NOMO-1 treated with dmso at 0.1 percent for 144 hours (cell line): Measurements from ENCODE around the gene MAPK14.
"Not testable (repeated sequence)": the region's sequence is repeated elsewhere in the genome, so short reads cannot be mapped to it uniquely, and the experiment has no call there.

ENCODE experiments used
- DNase-seq: peaks from one replicate; lab custom pipeline; 2025; ENCODE audit not compliant: unreplicated experiment; lab: John Stamatoyannopoulos, UW

The MAPK14 gene

DNA sequence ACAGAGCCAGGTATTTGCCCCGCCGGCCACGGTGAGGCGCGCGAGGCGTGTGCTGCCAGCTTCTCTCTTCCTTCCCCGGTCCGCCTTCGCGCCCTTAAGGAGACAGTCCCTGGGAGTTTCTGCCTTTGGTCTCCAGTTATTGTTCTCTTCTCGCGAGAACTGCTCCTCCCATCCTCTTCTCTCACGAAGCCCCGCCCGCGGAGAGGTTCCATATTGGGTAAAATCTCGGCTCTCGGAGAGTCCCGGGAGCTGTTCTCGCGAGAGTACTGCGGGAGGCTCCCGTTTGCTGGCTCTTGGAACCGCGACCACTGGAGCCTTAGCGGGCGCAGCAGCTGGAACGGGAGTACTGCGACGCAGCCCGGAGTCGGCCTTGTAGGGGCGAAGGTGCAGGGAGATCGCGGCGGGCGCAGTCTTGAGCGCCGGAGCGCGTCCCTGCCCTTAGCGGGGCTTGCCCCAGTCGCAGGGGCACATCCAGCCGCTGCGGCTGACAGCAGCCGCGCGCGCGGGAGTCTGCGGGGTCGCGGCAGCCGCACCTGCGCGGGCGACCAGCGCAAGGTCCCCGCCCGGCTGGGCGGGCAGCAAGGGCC is at the start of gene MAPK14:
TSS of gene MAPK14 (plus strand) at position 308 of the 587 bp plus-strand sequence. CDS start 350 bp downstream, outside the sequence.
- DNase-seq = peak; percentile 98

DNA sequence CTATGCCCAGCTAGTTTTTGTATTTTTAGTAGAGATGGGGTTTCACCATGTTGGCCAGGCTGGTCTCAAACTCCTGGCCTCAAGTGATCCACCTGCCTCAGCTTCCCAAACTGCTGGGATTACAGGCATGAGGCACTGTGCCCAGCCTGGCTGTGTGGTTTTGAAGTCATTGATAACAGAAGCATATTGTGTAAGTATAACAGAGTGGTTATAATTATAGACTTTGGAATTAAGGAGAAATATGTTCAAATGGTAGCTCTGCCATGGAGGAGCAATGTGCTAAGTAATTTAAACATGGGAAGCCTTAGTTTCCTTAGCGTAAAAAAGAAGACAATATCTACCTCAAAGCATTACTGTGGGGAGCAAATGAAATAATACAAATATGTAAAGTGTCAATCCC is 47.5 kb upstream of the MAPK14 start:
- DNase-seq = not testable (repeated sequence)

DNA sequence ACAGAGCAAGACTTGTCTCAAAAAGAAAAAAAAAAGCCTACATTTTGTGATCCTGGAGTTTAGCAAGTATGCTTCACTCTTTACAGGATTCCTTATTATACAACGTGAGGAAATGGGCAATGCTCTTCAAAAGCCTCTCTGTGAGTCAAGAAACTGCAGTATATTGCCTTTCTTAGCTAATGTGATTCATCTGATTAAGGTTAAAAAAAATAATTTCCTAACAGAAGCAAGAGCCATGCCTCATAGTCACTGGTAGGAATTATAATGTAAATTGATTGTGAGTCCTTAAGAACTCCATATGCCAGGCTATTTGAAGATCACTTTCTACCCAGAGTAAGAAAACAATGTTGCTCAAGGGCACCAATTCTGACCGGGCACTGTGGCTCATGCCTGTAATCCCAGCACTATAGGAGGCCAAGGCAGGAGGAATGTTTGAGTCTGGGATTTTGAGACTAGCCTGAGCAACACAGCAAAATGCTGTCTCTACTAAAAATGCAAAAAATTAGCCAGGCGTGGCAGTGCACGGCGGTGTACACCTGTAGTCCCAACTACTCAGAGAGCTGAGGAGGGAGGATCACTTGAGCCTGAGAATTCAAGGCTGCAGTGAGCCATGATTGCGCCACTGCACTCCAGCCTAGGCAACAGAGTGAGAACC is 46.5 kb upstream of the MAPK14 start:
- no peak for DNase-seq

DNA sequence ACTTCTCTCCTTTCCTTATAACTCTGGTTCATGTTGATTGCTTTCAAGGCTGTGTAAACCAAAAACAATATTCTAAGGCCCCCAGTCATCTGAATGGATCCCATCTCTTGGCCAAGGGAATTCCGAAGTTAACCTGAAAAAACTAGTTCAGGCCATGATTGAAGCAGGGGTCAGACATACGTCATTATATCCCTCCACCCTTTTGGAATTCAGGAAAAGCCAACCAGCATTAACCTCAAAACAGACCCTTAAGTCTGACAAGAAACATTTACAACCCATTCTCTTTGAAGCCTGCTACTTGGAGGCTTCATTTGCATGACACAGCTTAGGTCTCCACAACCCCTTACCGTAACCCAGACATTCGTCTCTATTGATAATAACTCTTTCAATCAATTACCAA is 42.9 kb upstream of the MAPK14 start:
- DNase-seq = no peak

DNA sequence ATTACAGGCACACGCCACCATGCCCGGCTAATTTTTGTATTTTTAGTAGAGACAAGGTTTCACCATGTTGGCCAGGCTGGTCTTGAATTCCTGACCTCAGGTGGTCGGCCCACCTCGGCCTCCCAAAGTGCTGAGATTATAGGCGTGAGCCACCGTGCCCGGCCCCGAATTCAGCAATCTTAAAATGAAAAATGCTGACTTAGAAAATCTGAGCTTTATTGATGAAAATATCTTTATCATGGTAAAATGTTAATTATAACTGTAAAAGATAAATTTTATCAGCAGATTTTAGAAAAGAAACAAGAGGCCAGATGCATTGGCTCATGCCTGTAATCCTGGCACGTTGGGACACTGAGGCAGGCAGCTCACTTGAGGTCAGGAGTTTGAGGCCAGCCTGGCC is 39.6 kb upstream of the MAPK14 start:
- DNase-seq = not testable (repeated sequence)

- no peak for DNase-seq
Observed at GRCh38 chr6:35993150-35993549, 34.5 kb upstream of the MAPK14 start.

DNA sequence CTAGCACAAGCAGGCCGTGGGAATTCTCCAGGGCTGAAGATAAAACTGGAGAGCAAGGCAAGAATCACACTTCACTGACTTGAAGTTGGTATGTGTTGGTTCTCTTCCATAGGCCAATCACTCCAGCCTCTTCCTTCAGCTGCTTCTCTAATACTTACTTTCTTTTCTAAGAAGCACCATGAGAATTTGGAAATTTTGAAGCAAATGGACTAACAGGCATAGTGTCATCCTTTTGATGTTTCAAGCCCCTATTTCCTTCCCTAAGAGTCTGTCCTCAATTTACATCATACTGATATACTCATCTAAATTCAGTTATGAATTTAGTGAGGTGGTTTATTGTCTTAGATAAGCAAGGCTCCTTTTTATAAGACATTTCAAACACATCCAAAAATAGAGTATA is 27.2 kb upstream of the MAPK14 start:
- DNase-seq = no peak

DNA sequence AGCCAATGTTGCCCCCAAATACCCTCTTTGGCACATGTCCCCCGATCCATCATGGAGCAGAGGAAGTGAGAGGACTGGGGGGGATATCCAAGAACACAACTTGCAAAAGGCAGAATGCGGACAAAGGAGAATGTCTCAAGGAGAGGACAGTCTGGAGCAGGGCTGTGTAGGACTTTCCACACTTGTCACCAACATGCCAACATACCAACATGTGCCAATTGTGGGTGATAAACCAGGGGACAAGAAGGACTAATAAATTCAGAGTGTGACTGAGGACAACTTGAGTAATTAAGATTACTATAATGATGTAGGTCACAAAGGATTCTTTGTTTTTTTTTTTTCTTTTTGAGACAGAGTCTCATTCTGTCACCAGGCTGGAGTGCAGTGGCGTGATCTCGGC is 11.9 kb upstream of the MAPK14 start:
- DNase-seq = no peak

DNA sequence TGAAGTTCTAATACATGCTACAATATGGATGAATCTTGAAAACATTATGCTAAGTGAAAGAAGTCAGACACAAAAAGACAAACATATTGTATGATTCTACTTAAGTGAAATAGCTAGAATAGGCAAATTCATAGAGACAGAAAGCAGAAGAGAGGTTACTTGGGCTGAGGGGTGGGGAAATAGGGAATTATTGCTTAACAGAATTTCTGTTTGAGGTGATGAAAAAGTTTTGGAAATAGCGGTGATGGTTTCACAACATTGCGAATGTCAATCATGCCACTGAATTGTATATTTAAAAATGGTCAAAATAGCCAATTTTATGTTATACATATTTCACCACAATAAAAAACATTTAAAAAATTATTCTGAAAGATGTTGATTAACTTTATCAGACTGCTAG is 9.3 kb upstream of the MAPK14 start:
- DNase-seq = peak; percentile 49

DNA sequence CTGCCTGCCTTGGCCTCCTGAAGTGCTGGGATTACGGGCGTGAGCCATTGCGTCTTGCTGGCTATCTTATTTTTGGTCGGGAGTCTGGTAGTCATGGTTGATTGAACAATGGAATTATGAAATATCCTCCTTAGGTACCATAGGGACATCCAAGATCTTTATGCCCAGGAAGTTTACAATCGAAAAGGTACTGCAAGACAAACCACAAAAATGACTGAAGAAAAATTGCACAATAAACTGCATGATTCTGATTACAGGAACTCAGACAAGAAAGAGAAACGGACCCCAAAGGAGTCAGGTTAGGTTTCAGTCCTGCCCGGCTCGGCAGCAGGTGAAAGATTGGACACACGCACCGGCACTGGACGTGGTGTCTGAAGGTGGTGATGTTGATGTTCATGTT is 8.4 kb upstream of the MAPK14 start:
- peak; percentile 62 for DNase-seq

GRCh38 chr6:36020154-36020553 is 7.5 kb upstream of the MAPK14 start:
- no peak for DNase-seq

DNA sequence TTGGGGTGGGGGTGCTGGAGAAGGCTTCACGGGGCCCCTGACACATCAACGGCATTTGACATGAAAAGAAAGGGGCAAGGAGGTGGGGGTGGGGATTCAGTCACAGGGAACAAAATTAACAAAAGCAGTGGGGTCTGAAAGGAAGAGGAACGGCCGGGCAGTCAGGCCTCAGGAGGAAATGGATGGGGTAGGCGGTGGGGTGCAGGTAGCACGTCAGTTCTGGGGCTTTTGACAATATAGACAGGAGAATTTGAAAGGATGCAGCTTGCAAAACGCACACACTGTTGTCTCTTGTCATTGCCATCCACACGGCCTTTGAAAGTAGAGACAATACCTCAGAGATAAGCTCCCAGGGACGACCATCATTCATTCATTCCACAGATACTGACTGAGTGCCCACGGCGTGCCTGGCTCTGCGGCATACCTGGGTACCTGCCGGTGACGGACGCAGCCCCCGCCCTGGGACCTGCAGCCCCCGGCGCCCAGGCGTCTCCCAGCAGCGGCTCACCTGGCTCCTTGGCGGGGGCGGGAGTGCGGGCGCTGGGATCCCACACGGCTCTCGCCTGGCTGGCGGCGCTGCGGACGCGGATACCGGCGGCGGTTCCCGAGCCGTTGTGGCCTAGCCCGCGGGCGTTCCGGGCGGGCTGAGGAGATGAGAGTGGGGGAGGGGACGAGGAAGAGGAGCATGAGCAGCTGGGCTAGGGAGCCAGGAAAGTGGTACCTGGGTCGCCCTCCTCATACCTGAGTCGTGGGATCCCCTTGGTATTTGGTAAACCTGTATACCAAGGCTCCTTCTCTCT is 3.4 kb upstream of the MAPK14 start, which contains the start of gene SLC26A8:
TSS of gene SLC26A8 (minus strand) at position 646 of the 800 bp plus-strand sequence. CDS start 4,934 bp downstream, outside the sequence.
- DNase-seq = no peak

GRCh38 chr6:36025260-36025931 is 2.2 kb upstream of the MAPK14 start:
- DNase-seq = no peak

- no peak for DNase-seq
Observed at GRCh38 chr6:36025932-36026327, 1.7 kb upstream of the MAPK14 start.

DNA sequence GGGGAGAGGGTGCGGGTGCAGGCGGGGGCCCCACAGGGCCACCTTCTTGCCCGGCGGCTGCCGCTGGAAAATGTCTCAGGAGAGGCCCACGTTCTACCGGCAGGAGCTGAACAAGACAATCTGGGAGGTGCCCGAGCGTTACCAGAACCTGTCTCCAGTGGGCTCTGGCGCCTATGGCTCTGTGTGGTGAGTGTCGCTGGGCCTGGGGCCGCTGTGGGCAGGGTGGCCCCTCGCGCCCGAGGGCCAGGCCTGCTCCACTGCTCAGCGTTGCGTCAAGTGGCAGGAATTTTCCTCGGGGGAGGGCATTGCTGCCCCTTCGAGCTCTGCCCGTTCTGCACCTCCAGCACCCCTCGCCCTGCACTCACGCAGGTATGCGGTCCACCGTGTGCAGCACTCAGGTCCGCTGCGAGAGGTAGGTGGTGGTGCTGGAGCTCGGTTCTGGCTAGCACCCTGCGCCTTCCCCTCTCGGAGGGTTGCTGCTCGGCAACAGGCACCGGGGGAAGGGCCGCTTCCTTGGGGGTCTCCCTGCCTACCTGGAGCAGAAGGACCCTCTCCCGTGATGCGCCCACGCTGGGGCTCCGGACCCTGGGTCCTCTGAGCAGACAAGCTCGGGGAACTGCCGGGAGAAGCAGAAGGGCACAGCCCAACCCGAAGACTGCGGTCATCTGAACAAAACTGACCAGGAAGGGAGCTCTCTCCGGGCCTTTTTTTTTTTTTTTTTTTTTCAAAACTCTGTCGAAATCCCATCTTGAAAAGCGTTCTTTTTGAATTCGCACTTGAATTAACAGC is 674 bp downstream of the MAPK14 start:
- DNase-seq = no peak

GRCh38 chr6:36028877-36029324 is 1.3 kb downstream of the MAPK14 start:
- DNase-seq = peak; percentile 36

DNA sequence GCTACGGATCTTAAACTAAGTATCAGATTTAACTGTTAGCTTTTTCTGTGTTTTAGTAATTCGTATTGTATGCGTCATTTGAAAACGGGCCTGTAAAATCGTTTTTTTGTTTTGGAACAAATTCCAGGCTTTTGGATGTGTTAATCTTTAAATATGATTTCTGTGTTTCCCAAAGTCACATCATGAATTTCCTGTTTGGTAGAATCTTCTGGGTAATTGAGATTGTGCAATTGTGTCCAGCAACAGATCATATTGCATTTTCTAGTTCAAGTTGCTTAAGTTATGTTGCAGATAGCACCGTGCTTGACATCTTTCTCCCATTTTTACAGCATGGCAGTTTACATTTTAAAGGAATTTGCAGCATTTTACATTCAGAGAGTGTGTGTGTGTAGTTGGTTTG is 1.9 kb downstream of the MAPK14 start:
- peak; percentile 54 for DNase-seq

DNA sequence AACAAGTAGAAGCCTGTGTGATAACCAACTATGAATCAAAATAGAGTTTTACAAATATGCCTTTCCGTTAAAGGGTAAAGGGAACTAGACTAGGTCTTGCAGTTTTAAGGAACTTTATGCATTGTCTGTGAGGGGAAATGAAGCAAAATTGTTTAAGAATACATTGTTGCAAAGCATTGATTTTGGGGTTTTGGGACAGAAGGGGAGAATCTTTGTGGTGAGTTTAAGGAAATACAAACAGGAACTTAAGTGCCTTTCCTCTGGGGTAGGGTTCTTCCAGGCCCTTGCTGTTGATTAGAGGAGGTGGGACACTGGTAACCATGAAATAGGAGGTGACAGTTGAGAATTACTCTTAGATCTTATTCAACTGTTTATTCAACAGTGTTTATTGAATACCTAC is 4.7 kb downstream of the MAPK14 start:
- DNase-seq = peak; percentile 63

- not testable (repeated sequence) for DNase-seq
Observed at GRCh38 chr6:36033144-36033543, 5.5 kb downstream of the MAPK14 start.

GRCh38 chr6:36033935-36034334 is 6.3 kb downstream of the MAPK14 start:
- peak; percentile 50 for DNase-seq

DNA sequence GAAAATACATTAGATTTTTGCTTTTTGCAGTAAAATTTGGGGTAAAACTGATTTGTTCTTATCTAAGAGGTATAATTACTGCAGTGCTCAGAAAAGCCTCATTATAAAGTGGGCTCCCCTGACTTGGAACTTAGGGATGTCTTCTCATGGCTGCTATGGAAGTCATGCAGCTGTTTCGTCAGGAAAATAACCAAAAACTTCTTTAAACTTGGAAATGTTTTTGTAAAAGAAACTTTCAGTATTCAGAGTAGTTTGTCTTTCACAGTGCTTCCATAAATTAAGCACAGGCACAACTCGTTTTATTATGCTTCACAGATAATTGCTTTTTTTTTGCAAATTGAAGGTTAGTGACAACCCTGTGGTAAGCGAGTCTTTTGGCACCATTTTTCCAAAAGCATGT is 6.8 kb downstream of the MAPK14 start:
- DNase-seq = no peak
